GM19025 (cell line): Measurements from ENCODE around the gene TMEM88.

Experiments used
- ATAC-seq: cut with Tn5 transposase; IDR thresholded peaks from one replicate; pipeline ENCODE4 v1.9.1; 2021; ENCODE audit warnings: mild to moderate bottlenecking, low read depth, moderate library complexity; ENCODE audit not compliant: unreplicated experiment

The TMEM88 gene

GRCh38 chr17:7843257-7843535 lies 11.7 kb upstream of the TMEM88 start:
- no peak for ATAC-seq

- no peak for ATAC-seq
These were observed 11.2 kb upstream of the TMEM88 start for GRCh38 chr17:7843536-7844291.

- peak; percentile 45 for ATAC-seq
These were observed 10.3 kb upstream of the TMEM88 start for GRCh38 chr17:7844292-7845154.

- no peak for ATAC-seq
These were observed 9.4 kb upstream of the TMEM88 start for GRCh38 chr17:7845359-7846062.

GRCh38 chr17:7846063-7846735 lies 8.7 kb upstream of the TMEM88 start:
- ATAC-seq: no peak

GRCh38 chr17:7846765-7847661 lies 7.9 kb upstream of the TMEM88 start:
- no peak for ATAC-seq

- no peak for ATAC-seq
These were observed 6.7 kb upstream of the TMEM88 start for GRCh38 chr17:7848131-7848579.

- no peak for ATAC-seq
These were observed 6.1 kb upstream of the TMEM88 start for GRCh38 chr17:7848739-7849129.

- no peak for ATAC-seq
These were observed 5.6 kb upstream of the TMEM88 start for GRCh38 chr17:7849130-7849750.

GRCh38 chr17:7849751-7850504 lies 4.9 kb upstream of the TMEM88 start:
- ATAC-seq: no peak

- ATAC-seq: no peak
These were observed 4.0 kb upstream of the TMEM88 start for GRCh38 chr17:7850701-7851437.

GRCh38 chr17:7851438-7852261 lies 3.2 kb upstream of the TMEM88 start:
- peak; percentile 81 for ATAC-seq

GRCh38 chr17:7852262-7852670 lies 2.6 kb upstream of the TMEM88 start:
- ATAC-seq: no peak

GRCh38 chr17:7852919-7853690 lies 1.8 kb upstream of the TMEM88 start:
- ATAC-seq: no peak

- ATAC-seq: no peak
These were observed 1.2 kb upstream of the TMEM88 start for GRCh38 chr17:7853691-7854038.

- no peak for ATAC-seq
These were observed 638 bp upstream of the TMEM88 start for GRCh38 chr17:7854078-7854777.
